Cardiac fibroblast (primary cell): ENCODE measurements around the gene ASF1B.

Experiments used
- DNase-seq, 2 donors: peaks; one replicate each; pipeline versions ENCODE4 v3.0.0 to v3.0.0-alpha.2; 2010; ENCODE audit warnings: low read depth in 2 of 2
- H3K4me3 ChIP-seq, 2 donors: replicated peaks in 1 of 2; 1 replicate in 1 of 2; 2 replicates in 1 of 2; pipeline ENCODE4 v1.5.1; 2011; ENCODE audit warnings: low read depth in 2 of 2, low read length in 2 of 2, mild to moderate bottlenecking in 2 of 2, moderate library complexity in 1 of 2
- CTCF ChIP-seq: IDR thresholded peaks from one replicate; pipeline ENCODE4 v1.5.1; 2011; ENCODE audit warnings: low read depth, mild to moderate bottlenecking, low read length, inconsistent platforms

Gene ASF1B

GRCh38 chr19:14177496-14178074 lies 41.2 kb upstream of the ASF1B start:
- H3K4me3 ChIP-seq = no peak overlapping the region
- TF ChIP-seq CTCF = no peak
- DNase-seq = no peak

GRCh38 chr19:14175351-14175792 lies 39.0 kb upstream of the ASF1B start:
- DNase-seq = no peak
- no peak overlapping the region for H3K4me3 ChIP-seq
- TF ChIP-seq CTCF = no peak

- no peak overlapping the region for H3K4me3 ChIP-seq
- no peak for TF ChIP-seq CTCF
- no peak for DNase-seq
These were observed 38.5 kb upstream of the ASF1B start for GRCh38 chr19:14174883-14175282.

- no peak for TF ChIP-seq CTCF
- no peak overlapping the region for H3K4me3 ChIP-seq
These were observed 32.6 kb upstream of the ASF1B start for GRCh38 chr19:14168993-14169392.

GRCh38 chr19:14168259-14168972 lies 32.0 kb upstream of the ASF1B start:
- no peak for TF ChIP-seq CTCF
- no peak for DNase-seq
- no peak overlapping the region for H3K4me3 ChIP-seq

More at GRCh38 chr19:14168993-14169392, 32.6 kb upstream of the ASF1B start:
- no peak for DNase-seq

GRCh38 chr19:14167576-14168138 lies 31.3 kb upstream of the ASF1B start:
- H3K4me3 ChIP-seq = no peak overlapping the region
- TF ChIP-seq CTCF = no peak
- no peak for DNase-seq
